GM21723 (cell line): ENCODE measurements around the gene SEMA6A.
A peak's percentile ranks its signal among the peaks of the same experiment; 100 is the strongest.

Source experiments
- ATAC-seq: cut with Tn5 transposase; IDR thresholded peaks from one replicate; pipeline ENCODE4 v1.9.1; 2021; ENCODE audit warnings: mild to moderate bottlenecking, moderate library complexity; ENCODE audit not compliant: unreplicated experiment

Gene SEMA6A

DNA sequence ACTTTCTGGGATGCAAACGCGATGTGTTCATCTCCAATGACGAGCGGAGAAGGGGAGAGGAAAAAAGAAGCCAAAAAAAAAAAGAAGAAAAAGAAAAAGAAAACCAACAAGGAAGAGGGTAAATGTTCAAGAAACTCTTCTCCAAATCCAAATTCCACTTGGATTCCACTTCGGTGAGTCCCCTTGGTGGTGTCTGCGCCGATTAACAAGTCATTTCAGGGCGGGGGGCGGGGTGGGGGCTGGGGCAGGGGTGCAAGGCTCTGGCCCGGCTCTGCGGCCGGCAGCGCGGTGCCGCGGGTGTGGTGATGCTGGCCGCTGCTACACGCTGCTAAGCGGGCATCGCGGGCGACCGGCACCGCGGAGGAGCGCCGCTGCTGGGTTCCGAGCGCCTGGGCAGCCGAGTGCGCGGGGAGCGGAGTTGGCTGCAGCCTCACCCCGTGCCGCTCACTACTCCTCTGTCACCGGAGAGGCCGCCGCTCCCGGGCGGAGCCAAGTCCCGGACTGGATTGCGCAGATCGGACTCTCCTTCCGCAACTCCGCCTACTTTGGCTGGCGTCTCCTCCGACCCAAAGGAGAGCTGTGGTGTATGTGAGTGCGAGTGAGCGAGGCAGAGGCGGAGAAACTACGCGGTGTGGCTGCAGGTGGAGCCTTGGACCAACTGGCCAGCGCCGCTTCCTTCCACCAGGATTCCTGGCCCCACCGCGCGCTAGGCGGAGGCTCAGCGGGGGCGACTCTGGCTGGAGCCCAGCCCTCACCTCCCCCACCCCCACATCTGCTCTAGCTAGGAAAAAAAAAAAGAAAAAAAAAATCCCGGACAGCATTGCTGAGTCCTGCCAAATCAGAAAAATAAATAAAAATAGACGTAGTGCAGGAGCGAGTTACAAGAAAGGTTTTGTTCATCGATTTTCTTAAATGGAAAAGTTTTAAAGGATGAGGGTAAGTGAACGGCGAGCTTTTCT is at the start of gene SEMA6A:
SEMA6A (minus strand) TSS at position 457 of the 959 bp plus-strand sequence. CDS start 69,879 bp downstream, outside the sequence.
- ATAC-seq: peak; percentile 58

DNA sequence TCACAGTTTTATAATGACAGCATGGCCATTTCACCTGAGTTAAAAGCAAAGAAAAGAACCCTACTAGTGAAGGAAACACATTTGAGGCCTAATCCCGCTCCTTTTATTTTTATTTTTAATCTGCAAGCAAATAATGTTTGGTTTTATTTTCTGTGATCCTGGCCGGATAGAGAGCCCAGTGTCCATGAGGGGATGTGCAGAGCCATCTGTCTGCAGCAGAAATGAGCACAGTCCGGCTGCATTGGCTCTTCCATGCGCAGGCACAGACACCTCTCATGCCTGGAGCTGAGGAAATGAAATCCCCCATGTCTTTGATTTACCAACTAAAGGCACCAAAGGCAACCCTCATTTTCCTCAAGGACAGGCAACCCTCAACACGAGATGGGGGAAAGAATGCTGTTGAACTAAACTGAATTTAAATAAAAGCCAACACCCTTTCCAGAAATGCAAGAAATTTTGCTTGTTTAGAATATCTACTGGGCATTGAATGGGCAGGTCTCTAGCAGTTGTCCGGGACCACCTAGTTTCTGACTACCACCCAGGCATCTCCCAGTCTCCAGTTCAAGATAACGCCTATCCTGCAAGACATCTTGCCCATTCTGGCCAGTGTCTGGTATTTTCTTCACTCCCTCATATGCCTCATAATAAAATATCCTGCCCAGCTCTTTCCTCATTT is 47.9 kb upstream of the SEMA6A start:
- no peak for ATAC-seq

- no peak for ATAC-seq
These were observed 47.0 kb upstream of the SEMA6A start for GRCh38 chr5:116621599-116621998.

DNA sequence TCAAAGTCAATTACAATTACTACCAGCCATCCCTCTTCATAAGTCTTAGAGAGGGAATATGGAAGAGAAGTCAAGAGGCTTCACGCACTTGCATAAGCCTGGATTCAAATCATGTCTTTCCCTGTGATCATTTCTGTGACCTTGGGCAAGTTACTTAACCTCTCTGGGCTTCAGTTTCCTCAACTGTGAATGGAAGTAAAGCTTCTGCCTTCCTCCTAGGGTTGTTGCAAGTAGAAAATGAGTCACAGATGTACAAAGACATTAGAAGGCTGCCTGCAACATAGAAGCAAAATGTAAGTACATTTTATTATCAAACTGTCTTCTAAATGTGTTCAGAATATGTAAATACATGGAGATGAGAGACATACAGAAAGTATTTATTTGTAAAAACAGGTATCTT is 42.3 kb upstream of the SEMA6A start:
- ATAC-seq: no peak

- no peak for ATAC-seq
These were observed 39.9 kb upstream of the SEMA6A start for GRCh38 chr5:116614603-116614920.

DNA sequence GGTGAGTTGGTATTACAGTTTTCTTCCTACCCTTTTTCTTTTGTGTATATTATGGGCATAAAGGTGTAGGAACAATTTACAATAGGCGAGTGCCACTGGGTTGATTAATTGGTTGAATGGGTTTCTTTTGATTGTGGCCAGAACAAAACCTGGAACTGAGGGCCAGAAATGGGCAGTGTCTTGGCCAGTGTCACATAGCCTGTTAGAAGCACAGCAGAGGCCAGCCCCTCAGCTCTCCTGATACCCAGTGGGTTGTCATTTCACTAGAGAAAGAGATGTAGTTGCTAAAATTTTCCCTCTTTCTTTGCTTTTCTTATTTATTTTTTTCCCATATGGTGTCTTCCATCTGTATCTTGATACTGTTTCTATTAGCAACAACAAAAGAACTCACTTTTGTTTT is 38.8 kb upstream of the SEMA6A start:
- ATAC-seq: peak; percentile 27

DNA sequence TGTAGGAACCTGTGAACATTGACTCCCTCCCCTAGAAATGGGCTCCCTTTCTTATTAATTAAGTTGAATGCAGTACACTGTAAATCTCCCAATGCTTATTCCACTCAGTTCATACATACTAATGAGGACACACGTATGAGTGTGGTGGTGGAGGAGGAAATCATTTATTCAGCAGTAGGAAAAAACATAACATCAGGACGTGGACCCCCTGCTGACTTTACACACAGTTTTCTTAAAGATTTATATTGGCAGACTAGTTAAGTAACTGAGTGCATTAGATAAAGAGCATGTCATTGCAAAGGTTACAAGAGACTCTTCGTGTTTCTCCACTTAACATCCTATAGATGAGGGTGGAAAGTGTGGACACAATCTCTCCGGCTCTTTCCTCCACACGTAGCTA is 37.8 kb upstream of the SEMA6A start:
- ATAC-seq: no peak

DNA sequence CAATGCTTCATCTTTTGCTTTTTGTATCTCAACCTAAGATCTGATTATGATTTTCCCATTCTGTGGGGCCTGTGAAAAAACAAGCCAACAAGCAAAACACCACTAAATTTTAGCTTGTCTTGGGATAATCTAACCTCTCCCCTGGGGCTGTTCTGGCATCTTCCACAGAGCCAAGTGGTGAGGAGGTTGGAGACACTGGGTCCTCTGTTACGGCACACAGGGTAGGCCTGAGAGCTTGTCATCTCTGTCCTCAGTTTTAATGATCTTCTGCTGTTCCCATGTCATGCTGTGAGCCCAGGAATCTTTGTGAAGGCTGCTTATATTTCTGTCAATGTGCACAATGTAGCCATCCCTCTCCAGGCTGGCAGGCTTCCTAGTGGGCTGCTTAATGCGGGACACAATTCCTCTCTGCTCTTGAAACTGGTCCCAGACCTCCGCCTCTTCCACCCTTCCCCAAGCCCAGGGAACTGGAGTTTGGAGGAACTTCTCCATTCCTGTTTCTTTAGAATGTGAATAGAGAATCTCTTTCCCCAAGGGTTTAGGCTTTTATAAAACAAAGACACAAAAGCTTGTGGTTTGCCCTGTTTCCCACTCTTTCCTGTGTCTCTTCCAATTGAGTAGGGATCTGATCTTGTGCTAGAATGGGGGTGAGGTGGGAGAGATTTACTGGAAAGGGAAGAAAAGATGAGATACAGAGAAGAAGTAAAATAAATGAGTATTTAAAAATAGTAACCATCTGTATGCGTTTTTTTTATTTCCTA is 30.9 kb upstream of the SEMA6A start:
- ATAC-seq: no peak

DNA sequence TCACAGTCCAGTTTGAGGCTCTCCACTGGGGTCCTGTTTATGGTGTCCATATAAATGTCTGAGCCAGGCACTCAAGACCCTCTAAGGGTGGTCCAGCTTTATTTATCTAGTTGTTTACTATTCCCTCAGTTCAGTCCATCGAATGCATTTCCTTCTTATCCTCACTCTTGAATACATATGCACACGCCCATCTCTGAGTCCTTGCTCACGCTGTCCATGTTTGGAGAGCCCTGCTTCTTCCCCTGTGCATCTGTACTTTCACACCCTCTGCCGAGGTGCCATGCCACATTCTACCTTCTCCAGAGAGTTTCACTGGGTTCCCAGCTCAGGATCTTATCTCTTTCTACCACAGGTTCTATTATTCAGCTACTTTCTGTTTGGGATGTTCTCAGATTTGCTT is 30.2 kb upstream of the SEMA6A start:
- no peak for ATAC-seq

DNA sequence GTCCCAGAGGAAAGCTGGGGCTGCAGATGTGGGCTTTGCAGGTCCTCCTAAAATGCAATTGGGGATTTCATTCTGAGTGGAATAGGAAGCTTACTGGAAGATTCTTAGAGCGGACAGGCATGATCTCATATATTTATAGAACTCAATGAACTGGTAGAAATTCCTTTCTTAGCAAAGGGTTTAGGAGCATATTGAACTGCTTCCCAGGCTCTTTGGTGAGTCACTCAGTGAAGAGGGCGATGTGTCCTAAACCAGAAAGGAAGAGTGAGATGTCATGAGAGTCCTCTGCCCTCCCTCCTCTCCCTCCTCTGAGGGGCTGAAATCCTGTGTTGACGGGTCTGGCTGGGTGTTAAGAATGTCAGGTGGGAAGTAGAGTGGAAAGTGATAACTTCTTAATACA is 26.3 kb upstream of the SEMA6A start:
- no peak for ATAC-seq

GRCh38 chr5:116598911-116599310 is 24.3 kb upstream of the SEMA6A start:
- no peak for ATAC-seq

DNA sequence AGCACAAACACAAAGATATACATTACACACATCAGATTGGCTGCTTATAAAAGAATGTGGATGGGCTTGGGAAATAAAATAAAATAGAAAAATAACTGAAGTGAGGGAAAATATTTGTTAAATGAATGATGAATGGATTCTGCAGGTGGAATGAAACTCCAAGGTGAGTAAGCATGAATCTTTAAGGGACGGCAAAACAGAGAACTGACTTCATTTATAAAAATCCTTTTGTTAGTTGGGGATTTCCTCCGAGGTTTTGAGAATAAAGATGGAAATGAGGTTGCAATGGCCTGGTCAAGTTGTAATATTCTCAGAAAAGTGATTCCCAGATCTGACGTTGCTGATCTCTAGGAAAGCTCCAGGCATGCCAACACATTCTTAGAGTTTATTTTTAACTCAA is 20.9 kb upstream of the SEMA6A start:
- no peak for ATAC-seq

DNA sequence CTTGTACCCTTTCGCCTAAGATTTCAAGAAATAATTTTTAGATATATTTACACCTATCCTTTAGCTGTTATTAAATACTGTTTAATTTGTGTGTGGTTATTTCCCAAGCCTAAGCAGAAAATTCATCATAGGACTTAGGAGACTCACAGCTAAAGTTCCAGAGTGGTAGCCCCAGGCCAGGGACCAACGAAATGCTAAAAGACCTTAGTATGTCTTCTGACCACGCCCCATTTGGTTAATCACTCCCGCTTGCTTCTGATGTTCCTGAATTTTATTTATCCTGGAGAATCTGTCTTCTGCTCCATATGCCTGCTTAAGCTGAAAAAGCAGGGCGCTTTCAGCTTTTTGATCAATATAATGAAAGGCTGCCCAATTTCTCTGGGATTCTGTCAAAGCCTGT is 18.7 kb upstream of the SEMA6A start:
- no peak for ATAC-seq

GRCh38 chr5:116585227-116585626 is 10.6 kb upstream of the SEMA6A start:
- no peak for ATAC-seq

DNA sequence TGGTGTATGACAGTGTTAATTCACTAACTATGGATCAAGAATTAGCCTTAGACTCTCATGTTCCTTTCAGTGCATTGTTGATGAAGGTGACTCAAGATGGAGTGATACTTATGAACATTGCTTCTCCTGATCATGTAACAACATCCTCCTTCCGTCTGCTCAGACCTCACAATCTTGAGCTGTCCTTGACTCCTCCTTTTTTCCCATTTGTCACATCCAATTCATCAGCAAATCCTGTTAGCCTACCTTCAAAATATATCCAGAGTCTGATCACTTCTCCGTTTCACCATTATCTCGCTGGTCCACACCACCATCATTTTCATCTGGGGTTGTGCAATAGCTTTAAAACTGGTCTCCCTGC is 9.2 kb upstream of the SEMA6A start:
- ATAC-seq: no peak

DNA sequence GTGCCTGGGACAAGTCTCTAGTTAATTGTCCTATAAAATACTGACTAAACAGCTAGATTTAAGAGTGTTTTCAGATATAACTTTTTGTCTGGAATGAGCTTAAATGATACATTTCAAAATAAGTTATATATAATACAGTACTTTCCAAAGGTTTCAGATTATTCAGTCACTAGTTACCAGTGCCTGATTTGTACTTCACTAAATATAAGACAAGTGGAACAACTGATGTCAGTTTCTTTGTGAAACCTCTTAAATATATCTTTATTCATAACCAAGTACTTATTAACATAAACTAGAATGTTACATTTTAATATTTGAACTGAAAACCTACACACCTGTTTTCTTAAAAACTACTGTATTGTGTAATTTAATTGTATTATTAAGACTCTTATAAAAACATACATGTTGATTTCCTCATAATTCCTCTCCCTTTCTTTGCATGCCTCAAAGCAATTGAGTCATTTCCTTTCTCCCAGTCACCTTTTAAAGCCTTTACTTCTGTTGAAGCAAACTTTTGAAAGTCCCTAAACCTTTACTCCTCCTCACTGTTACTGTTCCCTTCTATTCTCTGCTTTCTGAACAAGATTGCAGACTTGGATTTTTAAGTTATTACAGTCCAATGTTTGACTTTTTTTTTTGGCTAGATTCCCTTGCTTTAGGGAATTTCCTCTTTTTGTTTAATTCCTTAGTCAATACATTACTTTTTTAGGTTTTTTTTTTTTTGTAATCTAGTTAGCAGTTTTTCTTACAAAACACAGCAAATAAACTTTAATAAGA is 8.7 kb upstream of the SEMA6A start:
- no peak for ATAC-seq

GRCh38 chr5:116581910-116582309 is 7.3 kb upstream of the SEMA6A start:
- no peak for ATAC-seq

DNA sequence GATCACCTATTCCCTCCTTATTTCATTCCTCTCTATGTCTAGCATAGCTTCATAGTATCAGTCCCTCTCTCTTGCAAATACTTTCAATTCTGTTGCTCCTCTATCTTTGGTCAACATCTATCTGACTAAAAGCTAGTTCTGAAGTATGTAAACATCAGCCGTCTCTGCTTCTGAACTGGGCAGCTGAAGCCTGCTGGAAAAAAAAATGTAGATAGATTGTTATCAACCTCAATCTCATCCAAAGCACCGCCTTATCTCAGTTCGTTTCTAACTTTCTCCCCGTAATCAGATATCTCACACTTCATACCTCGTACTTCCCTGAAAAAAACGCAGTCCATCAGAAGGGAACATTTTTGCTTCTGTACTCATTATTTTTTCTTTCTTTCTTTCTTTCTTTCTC is 4.5 kb upstream of the SEMA6A start:
- no peak for ATAC-seq

DNA sequence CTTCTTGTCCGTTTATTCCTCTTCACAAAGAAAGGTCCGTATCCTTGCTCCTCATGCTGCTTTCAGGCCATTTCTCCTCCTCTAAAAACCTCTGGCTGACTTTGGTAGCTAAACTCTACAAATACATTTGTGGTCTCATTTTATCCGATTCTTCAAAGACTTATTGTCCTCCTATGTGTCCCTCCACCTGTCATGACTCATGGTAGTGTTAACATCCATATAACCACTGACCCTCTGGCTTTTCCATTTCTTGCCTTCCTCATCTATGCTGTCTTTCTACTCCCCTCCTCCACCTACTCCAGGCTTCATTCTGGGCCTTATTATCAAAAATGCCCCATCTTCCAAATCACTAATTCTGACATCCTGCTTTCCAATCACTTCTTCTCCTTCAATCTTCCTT is 4.1 kb upstream of the SEMA6A start:
- no peak for ATAC-seq

DNA sequence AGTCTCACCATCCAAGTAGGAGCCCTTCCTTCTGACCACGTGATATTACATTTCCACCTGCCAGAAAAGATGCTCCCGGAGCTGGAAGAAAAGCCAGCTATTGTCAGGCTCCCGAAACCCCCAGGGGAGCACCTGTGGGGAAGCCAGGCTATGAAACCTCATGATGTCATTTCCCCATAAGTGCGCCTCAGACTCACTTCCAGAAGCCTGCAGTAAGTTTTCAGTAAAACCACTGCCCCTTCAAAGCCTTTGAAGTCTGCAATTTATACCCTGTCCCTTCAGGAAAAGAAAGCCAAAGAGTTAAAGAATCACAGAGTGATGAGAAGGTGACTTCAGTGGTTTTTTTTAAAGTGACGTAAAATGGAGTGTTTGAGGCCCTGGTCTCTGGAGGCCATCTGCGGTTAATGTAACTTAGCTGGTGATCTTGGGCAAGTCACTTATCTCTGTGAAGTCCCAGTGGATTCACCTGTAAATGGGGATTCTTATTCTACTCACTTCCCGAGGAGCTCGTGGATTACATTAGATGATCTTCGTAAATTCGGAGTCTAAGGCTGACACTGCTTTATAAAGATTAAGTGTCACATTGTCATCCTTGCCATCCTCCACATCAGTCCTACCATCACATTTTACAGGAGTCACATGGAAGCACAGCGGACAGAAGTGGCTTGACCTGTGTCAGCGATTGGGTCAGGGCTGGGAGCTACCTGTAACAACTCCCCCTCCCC is 2.6 kb upstream of the SEMA6A start:
- ATAC-seq: peak; percentile 55
